Body of pancreas (tissue), 4 donors: ENCODE results near the gene CDKN2D. TPM values are rescaled to one million over a fixed set of nuclear protein-coding genes. Genes with fewer than 3 reads are reported as not detected.

Experiments
- ATAC-seq: fragments of 150-250 bp; one replicate; pipeline ENCODE4 v1.9.1; 2016
- DNase-seq, 4 donors: peaks; one replicate each; pipeline ENCODE4 v3.0.0-alpha.2; 2019
- H3K27ac ChIP-seq, 4 donors: fragments of 200-600 bp; sonication (generic); 1 replicate in 3 of 4; 2 replicates in 1 of 4; pipeline versions ENCODE4 v1.5.1 to v1.6.1; 2016 to 2019; ENCODE audit warnings: mild to moderate bottlenecking in 1 of 4, mixed read lengths in 1 of 4, moderate library complexity in 1 of 4
- H3K27me3 ChIP-seq, 2 donors: fragments of 200-600 bp; sonication (generic); one replicate each; pipeline ENCODE4 v1.6.0; 2016; ENCODE audit warnings: mild to moderate bottlenecking in 1 of 2
- H3K36me3 ChIP-seq, 2 donors: fragments of 200-600 bp; sonication (generic); replicated peaks in 1 of 2; 2 replicates each; pipeline ENCODE4 v1.5.1; 2016; ENCODE audit warnings: low read depth in 2 of 2; ENCODE audit not compliant: insufficient read depth in 1 of 2
- H3K4me1 ChIP-seq: fragments of 200-600 bp; sonication (generic); one replicate; pipeline ENCODE4 v1.6.0; 2016
- H3K4me3 ChIP-seq, 2 donors: fragments of 200-600 bp; sonication (generic); 1 replicate in 1 of 2; 2 replicates in 1 of 2; pipeline ENCODE4 v1.5.1; 2016 to 2019
- H3K9me3 ChIP-seq, 3 donors: fragments of 200-600 bp; sonication (generic); 1 replicate in 2 of 3; 2 replicates in 1 of 3; pipeline ENCODE4 v1.5.1; 2016
- CTCF ChIP-seq, 7 experiments: fragments of 450-650 bp in 4 of 7; fragments of 200-600 bp in 3 of 7; sonication (generic) in 3 of 7; IDR thresholded peaks; one replicate each; pipeline ENCODE4 v1.5.1; 2016 to 2019; ENCODE audit warnings: antibody characterized with exemption in 7 of 7
- POLR2A ChIP-seq, 3 donors: fragments of 450-650 bp; IDR thresholded peaks; one replicate each; pipeline ENCODE4 v1.6.1; 2016; ENCODE audit warnings: antibody characterized with exemption in 3 of 3, mild to moderate bottlenecking in 2 of 3
- WGBS, 2 donors: methylation state at CpG; one replicate each; pipeline ENCODE4 v1.1.5; 2017; 5-methylcytosine and 5-hydroxymethylcytosine counted together
- intact Hi-C: fragments of 100-400 bp; cut with DNase I; formaldehyde crosslinking; loops from one replicate; pipeline ENCODE4 v1.15.1; 2023
- microRNA counts, 2 donors: library from miRNA; unstranded; fragments of <30 nt; microRNA quantifications; one replicate each; lab custom pipeline; 2017
- microRNA-seq, 2 donors: library from miRNA; unstranded; fragments of <30 nt; microRNA quantifications; one replicate each; pipeline ENCODE4, GENCODE V29; 2016; ENCODE audit warnings: borderline number of aligned reads in 2 of 2, borderline replicate concordance in 2 of 2
- small RNA-seq: library from RNA; depleted of rRNA; stranded (forward); fragments of <200 nt; gene quantifications from one replicate; pipeline ENCODE3, GENCODE V24; 2016
- total RNA-seq, 2 donors: library from RNA; depleted of rRNA; stranded (reverse); fragments of >200 nt; gene quantifications; one replicate each; pipeline ENCODE4 v1.1.0, GENCODE V29; 2016

The CDKN2D gene
- total RNA-seq, 2 donors from 2014 or later: 2.6 to 4.9 TPM

- TF ChIP-seq POLR2A (IDR thresholded peaks at IDR 0.05) (no peak), CTCF (IDR thresholded peaks at IDR 0.05) (no peak)
- Histone ChIP-seq H3K9me3 (no peaks in the 10 kb centered on the region), H3K27me3 (no peaks in the 10 kb centered on the region), H3K36me3 (no peaks in the 10 kb centered on the region), H3K4me3 (peak overlapping the region in 1 of 2 donors; percentile 4), H3K27ac (peak overlapping the region in 3 of 4 donors; percentile 5 to 57 (median 16)), H3K4me1 (peaks cover 61% of the 10 kb centered on the region)
- 3% methylated on average over 24 to 25 of the region's 27 CpGs for WGBS, 2 donors
- intact Hi-C loops: no loop called here
- ATAC-seq (no peak), DNase-seq (peak in 2 of 4 donors; percentile 38 to 56)
Measured at GRCh38 chr19:10517760-10518443, 50.9 kb downstream of the CDKN2D start.

GRCh38 chr19:10517361-10517759 lies 51.4 kb downstream of the CDKN2D start, which contains the start of gene S1PR5:
TSS of gene S1PR5 (minus strand) at chr19:10517447. CDS start at chr19:10515011, 2,436 bp downstream.
- ATAC-seq (peak; percentile 21), DNase-seq (peak; percentile 47 to 73 (median 57))
- Histone ChIP-seq H3K4me3 (peak within 1 kb of the TSS in 1 of 2 donors; percentile 4), H3K27me3 (no peaks in the 10 kb centered on the region), H3K27ac (peak within 1 kb of the TSS; percentile 5 to 57 (median 23)), H3K9me3 (no peaks in the 10 kb centered on the region), H3K4me1 (peaks cover 61% of the 10 kb centered on the region), H3K36me3 (no peaks in the 10 kb centered on the region)
- intact Hi-C loops: no loop called here
- WGBS, 2 donors: 0 to 3% methylated on average over 2 to 31 of the region's 39 CpGs
- no peak for TF ChIP-seq POLR2A (IDR thresholded peaks at IDR 0.05)
- no peak for TF ChIP-seq CTCF (IDR thresholded peaks at IDR 0.05)

- no peak for TF ChIP-seq CTCF (IDR thresholded peaks at IDR 0.05)
- TF ChIP-seq POLR2A (IDR thresholded peaks at IDR 0.05): no peak
- H3K27me3 ChIP-seq: no peaks in the 10 kb centered on the region
- H3K27ac ChIP-seq: peak overlapping the region in 2 of 4 donors; percentile 30 to 57
- peak in 1 of 4 donors; percentile 27 for DNase-seq
- peaks cover 56% of the 10 kb centered on the region for H3K4me1 ChIP-seq
- H3K36me3 ChIP-seq: no peaks in the 10 kb centered on the region
- H3K9me3 ChIP-seq: no peaks in the 10 kb centered on the region
- 31 to 39% methylated on average over 7 to 9 of the region's 10 CpGs for WGBS, 2 donors
- H3K4me3 ChIP-seq: peak overlapping the region in 1 of 2 donors; percentile 4
- no peak for ATAC-seq
- intact Hi-C loops: no loop called here
Measured at GRCh38 chr19:10516671-10517286, 52.0 kb downstream of the CDKN2D start.

MicroRNA genes within 50 kb of the gene (microRNA counts, 767-probe panel; counts per million panel counts)
- 0 to 736 counts per million in 2 donors for microRNA hsa-miR-1238 (lab: Ali Mortazavi, UCI)

Small RNA genes lying within 50 kb of the gene (microRNA-seq; reads per million reads assigned to microRNA genes)
- gene MIR1238: 0 reads per million in 2 donors

Small RNA genes lying within 50 kb of the gene (small RNA-seq; reads per million reads assigned to genes)
- gene MIR1238 (not detected), gene RNU7-140P (not detected)

Other genes starting within 250 kb of the CDKN2D start
- 10 to 100 TPM in 1 of 2 donors, 1 to 10 TPM in 1; 9.9 to 30.7 TPM for gene RAVER1, start 235.4 kb downstream of the CDKN2D start, total RNA-seq
- gene ICAM3, start 229.4 kb downstream of the CDKN2D start, total RNA-seq: 1 to 10 TPM; 2.1 to 5.9 TPM
- 100 to 1,000 TPM in 1 of 2 donors, 10 to 100 TPM in 1; 72.4 to 168 TPM for gene TYK2, start 188.4 kb downstream of the CDKN2D start, total RNA-seq
- gene CDC37, start 165.4 kb downstream of the CDKN2D start, total RNA-seq: 100 to 1,000 TPM in 1 of 2 donors, 10 to 100 TPM in 1; 89.7 to 122 TPM
- gene PDE4A, start 148.4 kb downstream of the CDKN2D start, total RNA-seq: 10 to 100 TPM in 1 of 2 donors, 1 to 10 TPM in 1; 8.8 to 17.1 TPM
- 10 to 100 TPM; 30.9 to 37.6 TPM for gene KEAP1, start 65.6 kb downstream of the CDKN2D start, total RNA-seq
- gene S1PR5, start 51.5 kb downstream of the CDKN2D start, total RNA-seq: 1 to 10 TPM; 1.0 to 1.6 TPM
- gene ATG4D, start 25.1 kb downstream of the CDKN2D start, total RNA-seq: 10 to 100 TPM; 20.4 to 23.3 TPM
- 10 to 100 TPM; 24.1 to 28.8 TPM for gene KRI1, start 3.0 kb downstream of the CDKN2D start, total RNA-seq
- gene AP1M2, start 18.3 kb upstream of the CDKN2D start, total RNA-seq: 10 to 100 TPM; 25.7 to 30.6 TPM
- 10 to 100 TPM; 47.5 to 56.4 TPM for gene SLC44A2, start 56.6 kb upstream of the CDKN2D start, total RNA-seq
- 100 to 1,000 TPM in 1 of 2 donors, 10 to 100 TPM in 1; 90.3 to 150 TPM for gene ILF3, start 85.4 kb upstream of the CDKN2D start, total RNA-seq
- 10 to 100 TPM; 71.6 to 89.7 TPM for gene QTRT1, start 132.5 kb upstream of the CDKN2D start, total RNA-seq
- gene DNM2, start 149.1 kb upstream of the CDKN2D start, total RNA-seq: 100 to 1,000 TPM in 1 of 2 donors, 10 to 100 TPM in 1; 98.6 to 158 TPM